22Rv1 (cell line): ENCODE results near the gene DOCK9.

ENCODE experiments used
- CTCF ChIP-seq: fragments of 450-650 bp; IDR thresholded peaks from 2 replicates; pipeline ENCODE4 v1.5.1; 2017; ENCODE audit warnings: mild to moderate bottlenecking
- ZFX ChIP-seq: fragments of 450-650 bp; IDR thresholded peaks from 2 replicates; pipeline ENCODE4 v1.6.1; 2017; ENCODE audit warnings: antibody characterized with exemption, borderline replicate concordance

- no peak for TF ChIP-seq CTCF
- no peak for TF ChIP-seq ZFX
Observed at GRCh38 chr13:99027260-99027659, 49.4 kb upstream of the DOCK9 start.
